Activated T-helper 2 cell treated with anti-CD3 and anti-CD28 coated beads, Interferon-gamma antibody, Interleukin-2, Interleukin-4, amounts not matched to agents 10 μg/mL and 5 μg/mL and 100 μg/mL, durations not matched to agents 14 hours and 24 hours and 36 hours (primary cell): ENCODE data around the gene CCDC63. TPM values are rescaled to one million over a fixed set of nuclear protein-coding genes. Genes with fewer than 3 reads are reported as not detected.

Experiments used
- DNase-seq: peaks from one replicate; pipeline ENCODE4 v3.0.0; 2021; ENCODE audit warnings: low spot score
- H3K27ac Mint-ChIP-seq: one replicate; pipeline ENCODE4 v1.8.0; 2021; ENCODE audit warnings: mixed read lengths
- H3K27me3 Mint-ChIP-seq: one replicate; pipeline ENCODE4 v1.8.0; 2021; ENCODE audit warnings: low read depth, mixed read lengths
- H3K36me3 Mint-ChIP-seq: one replicate; pipeline ENCODE4 v1.8.0; 2021; ENCODE audit warnings: low read depth, mixed read lengths
- H3K4me1 Mint-ChIP-seq: one replicate; pipeline ENCODE4 v1.8.0; 2021; ENCODE audit warnings: low read depth, mixed read lengths
- H3K4me3 Mint-ChIP-seq: one replicate; pipeline ENCODE4 v1.8.0; 2021; ENCODE audit warnings: low read depth, mild to moderate bottlenecking, moderate library complexity, mixed read lengths
- H3K9me3 Mint-ChIP-seq: one replicate; pipeline ENCODE4 v1.8.0; 2021; ENCODE audit warnings: mixed read lengths
- intact Hi-C: fragments of 100-400 bp; cut with micrococcal nuclease; formaldehyde crosslinking; loops from one replicate; pipeline ENCODE4 v1.15.1; 2023
- total RNA-seq: library from RNA; stranded (reverse); gene quantifications from 2 replicates; pipeline ENCODE4 v1.2.3, GENCODE V29; 2022

The CCDC63 gene
- total RNA-seq, 1 donor from 2014 or later = not detected

DNA sequence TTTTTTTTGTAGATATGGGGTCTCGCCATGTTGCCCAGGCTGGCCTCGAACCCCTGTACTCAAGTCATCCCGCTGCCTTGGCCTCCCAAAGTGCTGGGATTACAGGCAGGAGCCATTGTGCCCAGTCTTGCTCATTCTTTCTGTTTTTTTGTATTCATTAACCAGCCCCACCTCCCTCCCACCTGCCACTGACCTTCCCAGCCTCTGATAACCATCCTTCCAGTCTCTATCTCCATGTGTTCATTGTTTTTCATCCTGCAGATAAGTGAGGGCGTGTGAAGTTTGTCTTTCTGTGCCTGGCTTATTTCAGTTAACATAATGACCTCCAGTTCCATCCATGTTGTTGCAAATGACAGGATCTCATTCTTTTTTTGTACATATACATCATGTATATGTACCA lies 54.6 kb downstream of the CCDC63 start:
- Mint-ChIP-seq H3K9me3 (no peaks in the 10 kb centered on the region), H3K27ac (no peak overlapping the region), H3K27me3 (peaks cover 3% of the 10 kb centered on the region), H3K4me3 (no peak overlapping the region), H3K36me3 (no peaks in the 10 kb centered on the region), H3K4me1 (peaks cover 2% of the 10 kb centered on the region)
- intact Hi-C loops = no loop called here
- DNase-seq = no peak

DNA sequence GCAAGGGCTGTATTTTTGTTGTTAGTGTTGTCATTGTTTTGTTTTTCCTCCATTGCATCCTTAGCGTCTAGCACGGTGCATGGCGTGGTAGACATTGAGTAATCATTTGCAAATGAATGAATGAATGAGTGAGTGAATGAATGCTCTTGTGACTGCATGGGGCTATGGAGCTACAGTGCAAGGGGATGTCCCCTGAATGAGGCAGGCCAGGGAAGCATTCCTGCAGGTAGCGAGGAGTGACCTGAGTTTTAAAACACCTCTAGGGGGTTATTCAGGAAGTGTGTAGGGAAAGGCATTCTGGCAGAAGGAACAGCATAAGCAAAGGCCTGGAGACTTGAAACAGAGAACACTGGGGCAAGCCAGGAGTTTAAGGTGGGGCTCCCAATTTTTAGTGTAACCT lies 56.7 kb downstream of the CCDC63 start:
- DNase-seq = no peak

DNA sequence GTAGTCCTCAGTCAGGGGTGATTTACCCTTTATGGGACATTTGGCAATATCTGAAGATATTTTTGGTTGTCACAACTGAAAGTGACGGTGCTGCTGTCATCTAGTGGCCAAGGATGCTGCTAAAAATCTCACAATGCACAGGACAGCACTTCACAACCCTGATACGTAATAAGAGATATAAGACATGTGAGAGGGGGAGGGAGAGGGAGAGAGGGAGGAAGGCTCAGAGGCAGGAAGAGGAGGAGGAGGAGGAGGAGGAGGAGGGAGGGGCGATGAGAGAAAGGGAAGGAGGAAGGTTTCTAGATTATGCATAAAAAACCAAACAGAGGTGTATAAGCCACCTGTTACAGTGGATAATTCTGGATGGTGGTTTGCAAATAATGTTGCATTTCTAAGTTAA lies 59.3 kb downstream of the CCDC63 start:
- H3K4me3 Mint-ChIP-seq = no peak overlapping the region
- no peaks in the 10 kb centered on the region for H3K9me3 Mint-ChIP-seq
- no peak overlapping the region for H3K27ac Mint-ChIP-seq
- H3K27me3 Mint-ChIP-seq = peaks cover 3% of the 10 kb centered on the region
- H3K36me3 Mint-ChIP-seq = no peaks in the 10 kb centered on the region
- DNase-seq = no peak
- H3K4me1 Mint-ChIP-seq = peaks cover 2% of the 10 kb centered on the region
- intact Hi-C loops = no loop called here

More for the DNA sequence above, 56.7 kb downstream of the CCDC63 start:
- Mint-ChIP-seq H3K4me3 (no peak overlapping the region), H3K27me3 (peaks cover 3% of the 10 kb centered on the region), H3K4me1 (peaks cover 2% of the 10 kb centered on the region), H3K9me3 (no peaks in the 10 kb centered on the region), H3K27ac (no peak overlapping the region), H3K36me3 (no peaks in the 10 kb centered on the region)
- intact Hi-C loops = no loop called here

DNA sequence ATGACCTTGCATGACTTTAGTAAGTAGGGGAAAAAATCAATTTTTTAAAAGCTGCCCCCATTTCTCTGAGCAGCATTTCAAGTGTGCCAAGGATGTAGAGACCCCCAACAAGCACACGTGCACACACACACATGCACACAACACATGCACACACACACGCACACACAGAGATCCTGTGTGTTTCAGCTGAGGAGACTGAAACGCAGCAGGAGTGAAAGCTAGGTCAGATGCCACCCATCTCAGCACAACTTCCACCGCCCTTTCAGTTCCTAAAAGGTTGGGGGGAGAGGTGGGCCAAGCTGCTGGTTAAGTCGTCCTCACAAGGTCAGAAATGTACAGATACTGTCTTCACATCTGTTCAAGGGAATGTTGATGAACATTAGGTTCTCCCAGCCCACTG lies 59.7 kb downstream of the CCDC63 start:
- peaks cover 2% of the 10 kb centered on the region for H3K4me1 Mint-ChIP-seq
- H3K4me3 Mint-ChIP-seq = no peak overlapping the region
- peaks cover 3% of the 10 kb centered on the region for H3K27me3 Mint-ChIP-seq
- no peaks in the 10 kb centered on the region for H3K9me3 Mint-ChIP-seq
- DNase-seq = no peak
- H3K27ac Mint-ChIP-seq = no peak overlapping the region
- H3K36me3 Mint-ChIP-seq = no peaks in the 10 kb centered on the region
- intact Hi-C loops = no loop called here

DNA sequence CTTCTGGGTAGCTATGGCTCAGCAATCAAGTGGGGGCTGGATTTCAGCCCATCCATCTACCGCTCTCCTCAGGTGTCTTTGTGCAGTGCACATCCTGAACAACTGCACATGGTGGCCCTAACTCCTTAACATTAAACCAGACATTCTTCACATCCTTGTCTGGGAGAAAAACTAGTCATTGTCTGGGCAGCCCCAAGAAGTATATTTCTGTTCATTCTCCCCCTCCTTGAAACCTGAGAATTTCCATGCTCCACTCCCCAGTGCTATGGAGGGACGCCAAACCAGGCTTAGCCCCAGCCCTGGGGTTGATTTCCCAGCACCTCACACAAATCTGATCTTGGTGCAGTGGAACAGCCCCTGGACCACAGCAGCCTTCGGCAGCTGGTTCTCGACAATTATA lies 60.2 kb downstream of the CCDC63 start:
- no peaks in the 10 kb centered on the region for H3K9me3 Mint-ChIP-seq
- no peaks in the 10 kb centered on the region for H3K36me3 Mint-ChIP-seq
- H3K27ac Mint-ChIP-seq = no peak overlapping the region
- no peak overlapping the region for H3K4me3 Mint-ChIP-seq
- peaks cover 2% of the 10 kb centered on the region for H3K4me1 Mint-ChIP-seq
- no peak for DNase-seq
- H3K27me3 Mint-ChIP-seq = peaks cover 3% of the 10 kb centered on the region
- intact Hi-C loops = no loop called here

DNA sequence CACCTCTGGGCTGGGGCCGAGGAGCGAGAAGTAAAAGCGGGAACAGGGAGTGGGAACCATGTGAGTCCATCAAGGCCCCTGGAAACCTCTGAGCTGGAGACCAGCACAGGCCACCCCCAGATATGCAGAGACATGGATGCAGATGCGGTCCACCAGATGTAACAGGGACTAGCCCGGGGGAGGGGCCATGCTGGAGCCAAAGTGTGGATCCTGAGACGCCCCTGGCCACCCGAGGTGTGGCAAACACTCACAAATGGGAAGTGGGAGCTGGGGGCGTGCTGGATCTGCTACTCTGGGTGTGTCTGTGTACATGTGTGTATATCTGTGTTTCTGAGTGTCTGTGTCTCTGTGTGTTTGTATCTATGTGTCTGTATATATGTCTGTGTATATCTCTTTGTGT lies 60.8 kb downstream of the CCDC63 start:
- no peak overlapping the region for H3K4me3 Mint-ChIP-seq

DNA sequence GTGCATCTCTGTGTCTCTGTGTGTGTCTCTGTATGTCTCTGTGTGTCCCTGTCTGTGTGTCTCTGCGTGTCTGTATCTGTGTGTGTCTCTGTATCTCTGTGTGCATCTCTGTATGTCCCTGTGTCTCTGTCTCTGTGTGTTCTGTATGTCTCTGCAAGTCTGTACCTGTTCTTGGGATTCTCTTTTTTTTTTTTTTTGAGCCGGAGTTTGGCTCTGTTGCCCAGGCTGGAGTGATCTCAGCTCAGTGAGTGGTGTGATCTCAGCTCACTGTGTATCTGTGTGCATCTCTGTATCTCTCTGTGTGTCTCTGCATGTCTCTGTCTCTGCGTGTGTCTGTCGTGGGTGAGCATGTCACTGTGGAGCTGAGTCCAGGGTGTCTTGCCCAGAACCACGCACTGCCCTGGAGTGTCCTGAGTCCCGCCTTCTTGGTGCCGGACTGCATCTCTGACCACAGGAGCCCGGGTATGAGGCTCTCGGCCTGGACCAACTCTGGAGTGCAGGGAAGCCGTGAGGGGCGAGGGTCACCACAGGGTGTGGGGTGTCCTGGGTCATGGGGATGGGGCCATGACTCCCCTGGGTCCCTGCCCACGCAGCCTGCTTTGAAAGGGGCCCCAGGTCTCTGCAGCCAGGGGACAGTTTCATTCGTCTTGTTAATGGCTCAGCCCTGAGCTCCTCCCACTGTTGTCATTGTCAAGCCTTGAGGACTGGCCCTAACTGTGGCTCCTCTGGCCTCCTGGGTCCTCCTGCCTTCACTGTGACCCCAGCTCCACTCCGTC lies 61.8 kb downstream of the CCDC63 start:
- DNase-seq = no peak
- Mint-ChIP-seq H3K9me3 (no peaks in the 10 kb centered on the region), H3K4me1 (peaks cover 2% of the 10 kb centered on the region), H3K27ac (no peak overlapping the region), H3K36me3 (no peaks in the 10 kb centered on the region), H3K4me3 (no peak overlapping the region), H3K27me3 (no peaks in the 10 kb centered on the region)
- intact Hi-C loops = no loop called here

More for the DNA sequence above, 60.8 kb downstream of the CCDC63 start:
- no peaks in the 10 kb centered on the region for H3K9me3 Mint-ChIP-seq
- H3K27me3 Mint-ChIP-seq = no peaks in the 10 kb centered on the region
- peaks cover 2% of the 10 kb centered on the region for H3K4me1 Mint-ChIP-seq
- DNase-seq = no peak
- H3K27ac Mint-ChIP-seq = no peak overlapping the region
- intact Hi-C loops = no loop called here
- H3K36me3 Mint-ChIP-seq = no peaks in the 10 kb centered on the region

DNA sequence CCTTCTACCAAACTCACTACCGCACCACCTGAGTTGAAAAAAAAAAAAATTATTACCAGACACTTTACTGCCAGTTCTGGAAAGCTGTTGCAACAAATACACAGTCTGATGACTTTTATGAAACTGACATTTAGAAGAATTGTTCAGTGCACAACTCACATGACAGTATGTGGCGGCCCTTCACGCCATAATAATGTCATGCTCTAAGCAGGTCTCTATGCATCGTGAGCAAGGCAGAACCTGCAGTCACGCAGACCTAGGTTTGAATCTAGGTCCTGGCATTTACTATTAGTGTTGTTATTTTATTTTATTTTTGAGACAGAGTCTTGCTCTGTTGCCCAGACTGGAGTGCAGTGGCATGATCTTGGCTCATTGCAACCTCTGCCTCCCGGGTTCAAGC lies 65.5 kb downstream of the CCDC63 start:
- DNase-seq = no peak
- intact Hi-C loops = no loop called here
- Mint-ChIP-seq H3K27ac (no peak overlapping the region), H3K27me3 (peaks cover 3% of the 10 kb centered on the region), H3K4me1 (no peaks in the 10 kb centered on the region), H3K4me3 (no peak overlapping the region), H3K36me3 (no peaks in the 10 kb centered on the region), H3K9me3 (no peaks in the 10 kb centered on the region)

DNA sequence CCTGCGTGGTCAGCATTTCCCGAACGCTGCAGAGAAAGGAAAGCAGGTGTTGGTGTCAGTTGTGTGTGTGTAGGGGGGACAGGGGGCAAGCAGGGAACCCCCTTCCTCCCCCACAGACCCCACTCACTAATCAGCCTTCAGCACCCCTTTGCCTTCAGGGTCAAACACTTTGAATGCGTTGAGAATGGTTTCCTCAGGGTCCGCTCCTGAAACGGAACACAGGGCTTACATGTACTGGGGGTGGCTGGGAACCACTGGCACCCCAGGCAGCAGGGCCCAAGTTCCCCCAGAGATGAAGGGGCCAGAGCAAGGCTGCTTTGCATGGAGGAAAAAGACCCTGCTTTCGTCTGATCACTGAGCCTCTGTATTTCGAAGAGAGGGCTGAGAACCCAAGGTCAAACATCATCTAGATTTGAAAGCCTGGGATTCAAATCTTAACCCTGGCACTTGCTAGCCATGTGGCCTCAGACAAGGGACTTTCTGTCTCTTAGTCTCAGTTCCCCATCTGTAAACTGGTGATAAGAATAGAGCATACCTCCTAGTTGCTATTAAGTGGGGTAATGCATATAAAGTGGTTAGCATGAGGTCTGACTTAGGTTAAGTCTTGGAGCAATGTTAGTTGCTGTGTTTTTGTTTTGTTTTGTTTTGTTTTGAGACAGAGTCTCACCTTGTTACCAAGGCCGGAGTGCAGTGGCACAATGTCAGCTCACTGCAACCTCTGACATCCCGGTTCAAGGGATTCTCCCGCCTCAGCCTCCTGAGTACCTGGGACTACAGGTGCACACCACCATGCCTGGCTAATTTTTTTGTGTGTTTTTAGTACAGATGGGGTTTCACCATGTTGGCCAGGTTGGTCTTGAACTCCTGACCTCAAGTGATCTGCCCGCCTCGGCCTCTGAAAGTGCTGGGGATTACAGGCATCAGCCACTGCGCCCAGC lies 66.6 kb downstream of the CCDC63 start:
- H3K4me3 Mint-ChIP-seq = no peak overlapping the region
- H3K27me3 Mint-ChIP-seq = peaks cover 3% of the 10 kb centered on the region
- intact Hi-C loops = no loop called here
- no peaks in the 10 kb centered on the region for H3K36me3 Mint-ChIP-seq
- H3K9me3 Mint-ChIP-seq = no peaks in the 10 kb centered on the region
- no peak overlapping the region for H3K27ac Mint-ChIP-seq
- no peak for DNase-seq
- no peaks in the 10 kb centered on the region for H3K4me1 Mint-ChIP-seq

DNA sequence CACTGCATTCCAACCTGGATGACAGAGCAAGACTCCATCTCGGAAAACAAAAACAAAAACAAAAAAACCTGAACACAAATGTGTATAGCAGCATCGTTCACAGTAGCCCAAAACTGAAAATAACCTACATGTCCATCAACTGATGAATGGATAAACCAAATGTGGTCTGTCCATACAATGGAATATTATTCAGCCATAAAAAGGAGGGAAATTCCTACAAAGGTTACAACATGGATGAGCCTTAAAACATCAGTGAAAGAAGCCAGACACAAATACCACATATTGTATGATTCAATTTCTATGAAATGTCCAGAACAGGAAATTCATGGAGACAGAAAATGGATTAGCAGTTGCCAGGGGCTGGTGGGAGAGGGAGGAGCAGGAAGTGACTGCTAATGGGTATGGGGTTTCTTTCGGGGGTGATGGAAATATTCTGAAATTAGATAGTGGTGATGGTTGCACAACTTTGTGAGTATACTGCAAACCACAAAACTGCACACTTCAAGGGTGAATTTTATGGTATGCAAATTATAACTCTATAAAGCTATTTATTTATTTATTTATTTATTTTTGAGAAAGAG lies 69.6 kb downstream of the CCDC63 start:
- H3K36me3 Mint-ChIP-seq = no peaks in the 10 kb centered on the region
- no peaks in the 10 kb centered on the region for H3K4me1 Mint-ChIP-seq
- H3K9me3 Mint-ChIP-seq = no peaks in the 10 kb centered on the region
- intact Hi-C loops = no loop called here
- H3K4me3 Mint-ChIP-seq = no peak overlapping the region
- no peak overlapping the region for H3K27ac Mint-ChIP-seq
- peaks cover 3% of the 10 kb centered on the region for H3K27me3 Mint-ChIP-seq
- no peak for DNase-seq

DNA sequence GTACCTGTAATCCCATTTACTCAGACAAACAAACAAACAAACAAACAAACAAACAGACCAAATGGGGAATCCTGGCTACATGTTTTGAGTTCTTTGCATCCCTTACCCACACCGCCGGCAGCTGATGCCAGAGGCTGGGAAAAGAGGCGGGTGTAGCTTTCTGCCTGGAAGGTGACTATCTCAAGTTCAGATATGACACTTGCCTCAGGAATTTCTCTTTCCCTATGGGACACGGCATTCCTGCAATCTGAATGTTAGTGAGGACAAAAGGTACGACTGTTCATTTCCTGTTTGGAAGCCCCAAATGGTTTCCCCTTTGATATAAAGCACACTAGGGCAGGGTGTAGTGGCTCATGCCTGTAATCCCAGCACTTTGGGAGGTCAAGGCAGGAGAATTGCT lies 70.7 kb downstream of the CCDC63 start:
- H3K27me3 Mint-ChIP-seq = peaks cover 3% of the 10 kb centered on the region
- no peaks in the 10 kb centered on the region for H3K9me3 Mint-ChIP-seq
- H3K36me3 Mint-ChIP-seq = no peaks in the 10 kb centered on the region
- no peak overlapping the region for H3K4me3 Mint-ChIP-seq
- no peak overlapping the region for H3K27ac Mint-ChIP-seq
- DNase-seq = no peak
- intact Hi-C loops = no loop called here
- H3K4me1 Mint-ChIP-seq = no peaks in the 10 kb centered on the region

DNA sequence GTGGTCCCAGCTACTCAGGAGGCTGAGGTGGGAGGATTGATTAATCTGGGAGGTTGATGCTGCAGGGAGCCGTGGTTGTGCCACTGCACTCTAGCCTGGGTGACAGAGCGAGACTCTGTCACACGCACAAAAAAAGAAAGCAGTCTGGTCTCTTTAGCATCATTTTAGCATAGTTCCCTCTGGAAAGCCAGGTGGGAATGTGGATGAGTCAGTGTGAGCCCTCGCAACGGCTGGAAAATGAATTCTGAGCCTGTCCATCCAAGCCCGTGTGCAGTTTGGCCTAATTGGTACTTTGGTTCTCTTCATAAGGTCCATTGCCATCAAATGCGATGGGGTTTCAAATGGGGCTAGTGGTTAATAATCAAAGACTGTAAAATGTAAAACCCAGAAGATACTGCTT lies 71.2 kb downstream of the CCDC63 start:
- Mint-ChIP-seq H3K36me3 (no peaks in the 10 kb centered on the region), H3K9me3 (no peaks in the 10 kb centered on the region), H3K27me3 (peaks cover 3% of the 10 kb centered on the region), H3K27ac (no peak overlapping the region), H3K4me1 (no peaks in the 10 kb centered on the region), H3K4me3 (no peak overlapping the region)
- DNase-seq = no peak
- intact Hi-C loops = no loop called here

DNA sequence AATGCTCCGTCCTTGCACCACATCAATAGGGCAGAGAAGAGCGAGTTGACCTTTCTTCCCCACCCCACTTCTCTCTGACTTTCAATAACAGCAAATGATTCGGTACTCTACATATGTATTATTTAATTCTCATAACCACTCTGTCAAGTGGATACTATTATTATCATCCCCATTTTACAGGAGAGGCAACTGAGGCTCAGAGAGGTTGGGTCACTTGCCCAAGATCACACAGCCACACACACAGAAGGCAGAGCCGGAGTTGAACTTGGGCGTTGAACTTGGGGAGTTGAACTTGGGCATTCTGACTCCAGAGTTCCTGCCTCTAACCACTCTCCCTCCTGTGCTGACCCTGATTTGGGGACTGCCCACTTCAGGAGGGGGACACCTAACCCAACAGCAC lies 72.9 kb downstream of the CCDC63 start:
- H3K9me3 Mint-ChIP-seq = no peaks in the 10 kb centered on the region
- H3K4me1 Mint-ChIP-seq = no peaks in the 10 kb centered on the region
- H3K27me3 Mint-ChIP-seq = peaks cover 3% of the 10 kb centered on the region
- no peak overlapping the region for H3K27ac Mint-ChIP-seq
- no peaks in the 10 kb centered on the region for H3K36me3 Mint-ChIP-seq
- intact Hi-C loops = no loop called here
- no peak for DNase-seq
- no peak overlapping the region for H3K4me3 Mint-ChIP-seq
